Stimulated activated CD4-positive, alpha-beta T cell treated with anti-CD3 and anti-CD28 coated beads, Interleukin-2, amount 100 ng/mL, for 4 hours (primary cell): ENCODE measurements around the gene CCDC102A.
"Not testable (repeated sequence)": the region's sequence is repeated elsewhere in the genome, so short reads cannot be mapped to it uniquely, and the experiment has no call there.

Experiments used
- DNase-seq: peaks from one replicate; pipeline ENCODE4 v3.0.0-alpha.2; 2020; ENCODE audit warnings: low read depth

The CCDC102A gene

DNA sequence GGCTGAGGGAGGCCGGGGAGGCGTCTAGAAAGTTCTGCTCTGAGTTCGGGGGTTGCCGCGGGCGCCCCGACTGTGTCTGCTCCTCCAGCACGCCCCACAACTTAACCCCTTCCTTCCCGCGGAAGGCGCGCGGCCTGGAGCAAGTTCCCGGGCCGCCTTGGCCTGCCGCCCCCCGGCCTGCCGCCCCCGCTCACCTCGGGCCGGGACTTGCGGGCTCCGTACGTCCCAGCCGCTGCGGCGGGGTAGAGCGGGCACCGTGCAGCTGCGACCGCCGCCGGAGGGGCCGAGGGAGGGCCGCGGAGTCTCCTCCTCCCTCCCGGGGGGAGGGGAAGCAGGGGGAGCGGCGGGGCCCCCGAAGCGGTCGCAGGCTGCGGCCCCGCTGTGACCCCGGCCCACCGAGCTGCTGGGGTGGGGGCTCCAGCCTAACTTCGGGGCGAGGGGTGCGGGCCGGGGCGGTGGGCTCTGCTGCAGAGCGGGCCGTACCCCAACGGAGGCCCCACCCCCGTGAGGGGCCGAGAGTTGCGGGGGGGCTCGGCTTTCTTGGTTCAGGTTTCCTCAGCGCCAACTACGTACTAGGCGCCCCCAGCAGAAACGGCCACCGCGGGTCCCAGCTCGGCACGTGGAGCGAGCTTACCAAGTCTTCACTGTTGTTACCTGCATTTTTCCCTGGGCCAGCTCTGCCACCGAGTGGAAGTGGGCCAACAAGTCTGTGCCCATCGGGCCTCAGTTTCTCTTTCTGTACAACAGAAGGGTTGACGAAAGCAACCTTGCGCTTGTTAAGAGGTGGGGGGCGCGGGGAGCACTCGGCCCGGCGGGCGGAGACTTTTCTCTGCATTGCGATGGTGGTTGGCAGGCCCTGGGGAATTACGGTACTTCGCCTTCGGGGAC lies at the start of gene CCDC102A:
CCDC102A (minus strand) TSS at position 266 of the 888 bp plus-strand sequence. CDS start 7,394 bp downstream, outside the sequence.
- DNase-seq, result peak; percentile 22

DNA sequence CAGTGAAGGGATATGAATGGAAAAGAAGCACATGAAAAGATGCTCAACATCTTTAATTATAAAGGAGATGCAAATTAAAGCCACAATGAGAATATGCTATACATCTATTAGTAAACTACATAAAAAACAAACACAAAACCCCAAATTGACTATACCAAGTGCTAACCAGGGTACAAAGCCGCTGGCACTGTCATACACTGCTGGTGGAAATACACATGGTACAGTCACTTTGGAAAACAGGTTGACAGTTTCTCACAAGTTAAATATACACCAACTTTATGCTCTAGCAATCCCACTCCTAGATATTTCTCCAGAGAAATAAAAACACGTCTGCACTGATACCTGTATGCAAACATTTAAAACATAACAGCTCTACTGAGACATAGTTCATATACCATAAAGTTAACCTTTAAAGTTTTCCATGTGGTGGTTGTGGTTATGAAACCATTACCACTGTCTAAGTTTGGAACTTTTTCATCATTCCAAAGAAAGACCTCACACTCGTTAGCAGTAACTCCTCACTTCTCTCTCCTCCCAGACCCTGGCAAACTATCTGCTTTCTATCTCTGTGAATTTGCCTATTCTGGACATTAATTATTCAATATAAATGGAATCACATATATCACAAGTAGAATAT lies 48.8 kb upstream of the CCDC102A start:
- no peak for DNase-seq

DNA sequence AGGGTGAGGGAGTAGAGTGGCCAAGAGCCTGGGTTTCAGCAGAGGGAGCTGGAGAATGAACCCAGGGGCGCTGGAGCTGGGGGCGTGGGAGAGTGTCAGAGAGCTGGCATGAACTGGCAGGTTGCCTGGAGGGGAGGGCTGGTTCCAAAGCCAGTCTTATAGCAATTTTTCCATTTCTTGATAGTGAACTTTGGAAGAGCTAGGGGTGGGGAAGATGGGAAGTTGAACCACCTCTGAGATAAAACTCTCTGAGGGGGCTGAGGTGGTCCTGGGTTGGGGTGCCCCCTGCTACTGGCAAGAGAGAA lies 42.9 kb upstream of the CCDC102A start:
- no peak for DNase-seq

DNA sequence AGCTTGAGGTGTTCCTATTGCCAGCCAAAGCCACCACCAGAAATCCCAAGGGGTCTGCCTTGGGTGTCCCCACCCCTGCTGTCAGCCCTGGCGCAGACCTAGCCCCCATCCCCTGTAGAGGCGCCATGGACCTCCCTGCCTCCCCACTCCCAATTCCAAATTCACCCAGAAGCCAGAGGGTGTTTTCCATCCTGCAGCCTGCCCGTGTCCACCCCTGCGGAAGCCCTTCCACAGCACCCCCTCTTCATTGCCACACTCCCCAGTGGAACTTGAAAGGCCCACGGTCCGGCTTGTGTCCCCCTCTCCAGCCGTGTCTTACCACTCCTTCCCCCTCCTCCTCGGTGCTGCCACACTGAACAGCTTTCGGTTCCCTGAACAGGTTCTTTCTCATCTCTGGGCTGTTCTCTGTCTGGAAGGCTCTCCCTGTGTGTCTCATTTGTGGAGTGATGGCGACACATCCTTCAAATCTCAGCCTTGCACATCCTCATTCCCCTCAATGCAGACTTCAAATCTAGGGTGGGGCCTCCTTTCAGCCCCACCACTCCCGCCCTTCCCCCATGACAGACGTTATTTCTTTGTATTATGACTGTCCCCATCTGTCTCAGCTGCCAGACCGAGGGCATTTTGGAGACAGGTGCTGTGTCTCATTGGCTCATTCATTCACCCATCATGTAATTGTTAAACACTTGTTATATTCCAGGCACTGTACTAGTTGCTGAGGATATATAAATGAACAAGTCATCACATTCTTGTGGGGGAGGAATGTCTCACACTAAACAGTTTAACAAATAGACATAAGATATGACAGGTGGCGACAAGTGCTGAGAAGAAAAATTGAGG lies 42.4 kb upstream of the CCDC102A start:
- no peak for DNase-seq

DNA sequence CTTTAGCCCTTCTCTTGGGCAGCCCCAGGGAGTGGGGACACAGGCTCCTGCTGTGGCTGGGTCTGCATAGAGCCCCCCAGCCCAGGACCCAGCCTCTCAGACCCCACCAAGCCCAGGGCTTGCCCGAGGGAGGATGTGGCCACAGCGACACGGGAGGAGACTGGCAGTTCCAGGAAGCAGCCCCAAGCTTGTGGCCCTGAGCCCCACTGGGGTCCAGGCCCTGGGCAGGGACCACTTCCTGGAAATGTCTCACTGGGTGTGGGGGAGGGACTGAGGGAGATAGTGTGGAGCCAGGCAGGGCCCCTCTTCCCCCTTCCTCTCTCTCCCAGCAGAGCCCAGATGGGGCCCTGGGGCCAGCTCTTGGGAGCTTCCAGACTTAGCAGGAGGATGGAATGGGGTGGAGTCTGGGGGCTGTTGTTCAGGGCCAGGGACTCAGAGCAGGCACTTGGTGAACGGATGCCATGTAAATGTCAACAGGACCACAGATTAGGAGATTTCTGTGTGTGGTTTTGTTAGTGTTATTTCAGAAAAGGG lies 41.4 kb upstream of the CCDC102A start:
- no peak for DNase-seq

DNA sequence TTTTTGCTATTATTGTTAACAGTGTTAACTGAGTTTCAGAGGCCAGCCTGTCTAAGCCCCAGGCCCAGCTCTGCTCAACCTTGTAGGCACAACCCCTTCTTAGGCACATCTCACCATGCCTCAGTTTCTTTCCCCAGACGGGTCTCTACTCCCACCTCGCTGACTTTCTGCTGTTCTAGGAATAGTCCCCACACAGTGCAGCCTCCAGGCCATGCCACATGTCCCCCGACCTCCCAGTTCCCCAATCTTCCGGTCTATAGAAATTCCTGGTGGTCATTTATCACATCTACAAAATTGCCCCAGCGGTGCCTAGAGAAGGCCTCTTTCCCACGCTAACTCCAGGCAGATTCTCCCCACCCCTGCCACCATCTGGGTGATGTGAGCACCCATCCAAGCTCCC lies 40.8 kb upstream of the CCDC102A start:
- no peak for DNase-seq

DNA sequence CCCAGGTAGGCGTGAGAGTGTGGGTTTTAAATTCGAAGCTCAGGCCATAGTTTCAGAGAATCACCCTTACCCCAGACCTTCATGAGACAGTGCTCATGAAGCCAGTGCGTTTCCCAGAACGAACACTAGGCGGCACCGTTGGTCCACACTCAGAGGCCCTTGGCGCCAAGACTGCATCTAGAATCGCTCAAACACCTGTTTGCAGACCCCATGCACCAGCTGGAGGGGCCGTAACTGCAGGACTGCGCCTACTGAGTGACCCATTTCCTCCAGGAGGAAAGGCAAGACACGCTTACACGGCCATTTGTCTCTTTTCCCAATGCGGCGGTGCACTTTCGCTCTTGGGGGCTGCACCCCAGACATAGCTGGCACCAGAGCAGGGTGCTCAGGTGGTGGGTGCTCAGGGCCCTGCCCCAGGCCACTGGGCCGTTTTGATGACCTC lies 40.1 kb upstream of the CCDC102A start:
- DNase-seq, result peak; percentile 61

DNA sequence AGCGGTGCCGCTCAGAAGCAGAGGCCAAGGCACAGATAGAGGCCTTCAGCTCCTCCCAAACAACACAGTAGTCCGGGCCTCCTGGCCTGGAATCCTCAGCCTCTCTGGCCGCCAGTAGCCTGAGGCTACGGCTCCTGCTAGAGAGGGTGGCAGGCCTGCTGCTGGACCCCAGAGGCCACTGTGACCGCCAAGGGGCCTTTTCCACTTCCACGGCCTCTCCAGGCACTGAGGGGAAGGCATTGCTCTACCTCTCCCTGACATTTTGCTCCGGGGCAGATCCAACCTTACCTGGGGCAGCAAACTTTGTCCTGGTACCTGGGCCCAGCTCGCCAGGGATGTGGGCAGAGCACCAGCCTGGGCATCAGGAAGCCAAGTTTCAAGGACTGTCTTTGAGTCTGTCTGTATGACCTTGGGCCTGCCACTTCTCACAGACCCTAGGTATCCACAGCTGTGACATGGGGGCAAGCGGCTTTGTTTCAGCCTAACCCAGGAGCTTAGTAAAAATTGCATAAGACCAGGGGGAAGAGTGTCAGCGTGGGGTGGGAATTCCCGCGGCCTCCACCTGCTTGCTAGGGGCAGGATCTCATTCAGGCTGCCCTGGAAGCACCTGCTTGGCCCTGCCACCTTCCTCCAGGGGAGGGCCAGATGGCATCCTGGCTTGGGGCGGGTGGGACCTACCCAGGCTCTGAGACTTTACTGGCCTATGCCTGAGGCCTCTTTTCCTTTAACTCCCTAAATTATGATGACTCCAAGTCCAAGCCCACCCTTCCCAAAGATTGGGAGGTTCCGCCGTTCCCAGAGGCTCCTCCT lies 39.3 kb upstream of the CCDC102A start:
- no peak for DNase-seq

DNA sequence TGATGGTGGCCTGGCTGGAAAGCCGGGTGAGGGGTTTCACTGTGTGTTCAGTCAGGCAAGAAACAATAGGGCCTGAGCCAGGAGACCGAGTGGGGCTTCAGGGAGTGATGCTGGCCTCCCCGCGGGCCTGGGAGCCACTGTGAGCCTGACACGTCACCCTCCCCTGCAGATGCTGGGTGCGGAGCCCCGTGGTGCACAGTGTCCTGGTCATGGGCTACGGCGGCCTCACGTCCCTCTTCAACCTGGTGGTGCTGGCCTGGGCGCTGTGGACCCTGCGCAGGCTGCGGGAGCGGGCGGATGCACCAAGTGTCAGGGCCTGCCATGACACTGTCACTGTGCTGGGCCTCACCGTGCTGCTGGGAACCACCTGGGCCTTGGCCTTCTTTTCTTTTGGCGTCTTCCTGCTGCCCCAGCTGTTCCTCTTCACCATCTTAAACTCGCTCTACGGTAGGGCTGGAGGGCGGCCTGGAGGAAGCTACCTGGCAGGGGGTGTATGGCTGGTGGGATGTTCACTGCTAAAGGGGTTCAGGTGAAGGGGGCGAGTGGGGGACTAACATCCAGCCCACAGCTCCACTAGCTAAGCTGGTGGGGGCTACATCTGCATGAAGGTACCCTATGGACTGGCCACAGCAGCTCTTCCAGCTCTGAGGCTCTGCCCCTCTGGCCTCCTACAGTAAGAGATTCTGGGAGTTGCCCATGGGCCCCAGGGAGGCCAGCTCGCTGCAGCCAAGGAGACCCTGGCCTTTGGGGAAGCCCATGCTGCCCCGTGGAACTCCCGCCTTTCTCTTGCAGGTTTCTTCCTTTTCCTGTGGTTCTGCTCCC lies 38.5 kb upstream of the CCDC102A start:
- DNase-seq, result no peak

DNA sequence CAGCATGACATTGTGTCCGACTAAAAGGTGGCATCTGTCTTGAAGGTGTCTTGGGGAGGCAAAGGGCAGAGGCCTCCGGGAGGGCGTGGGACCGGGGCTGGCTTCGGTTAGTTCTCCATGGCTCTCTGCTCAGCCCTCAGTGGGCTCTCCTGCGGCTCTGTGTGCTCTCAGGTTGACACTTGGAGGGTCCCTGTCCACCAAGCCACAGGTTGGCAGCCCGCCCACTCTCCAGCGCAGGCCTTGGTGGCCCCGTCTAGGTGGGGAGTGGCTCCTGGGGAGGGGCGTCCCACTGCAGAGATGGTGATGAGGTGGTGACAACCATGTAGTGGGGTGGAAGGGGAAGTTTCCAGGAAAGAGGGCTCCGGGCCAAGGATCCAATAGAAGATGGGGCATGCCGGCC lies 37.7 kb upstream of the CCDC102A start:
- DNase-seq, result no peak

DNA sequence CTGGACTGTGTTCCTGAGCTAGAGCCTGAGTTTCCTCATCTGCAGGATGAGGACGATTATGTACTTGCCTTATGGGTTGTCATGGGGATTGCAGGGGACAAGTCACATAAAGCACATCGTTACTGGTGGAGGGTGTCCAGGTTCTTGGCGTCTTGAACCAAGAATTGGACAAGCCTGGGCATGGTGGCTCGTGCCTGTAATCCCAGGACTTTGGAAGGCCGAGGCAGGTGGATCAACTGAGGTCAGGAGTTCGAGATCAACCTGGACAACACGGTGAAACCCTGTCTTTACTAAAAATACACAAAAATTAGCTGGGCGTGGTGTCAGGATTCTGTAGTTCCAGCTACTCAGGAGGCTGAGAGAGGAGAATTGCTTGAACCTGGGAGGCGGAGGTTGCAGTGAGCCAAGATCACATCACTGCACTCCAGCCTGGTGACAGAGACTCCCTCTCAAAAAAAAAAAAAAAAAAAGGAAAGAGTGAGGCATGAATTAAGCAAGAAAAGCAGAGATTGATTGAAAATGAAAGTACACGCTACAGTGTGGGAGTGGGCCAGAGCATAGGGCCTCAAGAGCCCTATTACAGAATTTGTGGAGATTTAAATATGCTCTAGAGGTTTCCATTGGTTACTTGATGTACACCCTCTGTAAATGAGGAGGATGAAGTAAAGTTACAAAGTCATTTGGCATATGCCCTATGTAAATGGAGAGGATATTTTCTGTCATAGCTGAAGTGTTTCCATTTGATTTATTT lies 36.8 kb upstream of the CCDC102A start:
- DNase-seq, result no peak

DNA sequence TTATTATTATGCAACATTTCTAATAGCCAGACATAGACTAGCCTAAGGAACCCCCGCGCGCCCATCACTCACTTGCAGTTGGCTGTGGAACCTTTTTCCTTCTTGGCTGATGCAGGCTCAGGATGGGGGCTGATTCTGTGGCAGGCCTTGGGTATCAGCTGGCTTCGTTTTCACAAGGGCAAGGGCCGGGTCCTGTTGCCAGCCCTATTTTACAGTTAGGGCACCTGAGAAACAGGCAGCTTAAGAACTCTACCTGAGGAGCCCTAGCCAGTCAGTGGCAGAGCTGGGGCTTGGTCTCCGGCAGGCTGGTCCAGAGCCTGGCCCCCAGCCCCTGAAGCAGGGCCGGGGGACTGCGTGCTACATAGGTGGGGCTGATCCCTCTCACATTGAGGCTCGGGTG lies 34.7 kb upstream of the CCDC102A start:
- no peak for DNase-seq

DNA sequence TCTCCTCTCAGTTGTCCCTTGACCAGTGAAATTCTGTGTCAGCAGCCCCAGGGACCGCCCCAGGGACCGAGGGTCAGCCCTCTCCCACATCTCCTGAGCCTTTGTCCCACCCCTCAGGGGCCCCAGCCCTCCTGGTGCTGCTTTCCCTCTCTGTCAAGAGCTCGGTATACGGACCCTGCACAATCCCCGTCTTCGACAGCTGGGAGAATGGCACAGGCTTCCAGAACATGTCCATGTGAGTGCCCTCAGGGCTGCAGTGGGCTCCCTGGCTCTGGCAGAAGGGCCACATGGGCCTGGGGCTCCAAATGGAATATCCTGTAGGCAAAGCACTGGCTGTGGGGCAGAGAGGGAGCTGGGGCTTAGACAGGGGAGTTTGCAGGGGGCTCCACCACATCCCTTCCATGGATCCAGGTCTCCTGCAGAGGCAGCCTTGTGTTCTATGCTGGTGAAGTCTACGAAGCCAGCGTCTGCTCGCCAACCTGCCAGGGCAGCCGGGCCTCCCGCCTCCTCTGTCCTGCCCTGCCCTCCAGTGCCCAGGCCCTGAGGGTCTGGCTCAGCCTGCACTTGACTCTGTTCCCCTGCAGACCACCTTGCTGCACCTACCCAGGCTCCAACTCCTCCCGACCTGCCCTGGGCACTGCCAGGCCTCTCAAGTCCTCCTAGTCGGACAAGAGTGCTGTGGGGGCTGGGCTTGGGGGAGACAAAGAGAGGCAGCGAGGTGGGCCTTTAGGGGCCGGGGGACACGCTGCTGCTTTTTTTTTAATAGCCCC lies 34.1 kb upstream of the CCDC102A start:
- no peak for DNase-seq

DNA sequence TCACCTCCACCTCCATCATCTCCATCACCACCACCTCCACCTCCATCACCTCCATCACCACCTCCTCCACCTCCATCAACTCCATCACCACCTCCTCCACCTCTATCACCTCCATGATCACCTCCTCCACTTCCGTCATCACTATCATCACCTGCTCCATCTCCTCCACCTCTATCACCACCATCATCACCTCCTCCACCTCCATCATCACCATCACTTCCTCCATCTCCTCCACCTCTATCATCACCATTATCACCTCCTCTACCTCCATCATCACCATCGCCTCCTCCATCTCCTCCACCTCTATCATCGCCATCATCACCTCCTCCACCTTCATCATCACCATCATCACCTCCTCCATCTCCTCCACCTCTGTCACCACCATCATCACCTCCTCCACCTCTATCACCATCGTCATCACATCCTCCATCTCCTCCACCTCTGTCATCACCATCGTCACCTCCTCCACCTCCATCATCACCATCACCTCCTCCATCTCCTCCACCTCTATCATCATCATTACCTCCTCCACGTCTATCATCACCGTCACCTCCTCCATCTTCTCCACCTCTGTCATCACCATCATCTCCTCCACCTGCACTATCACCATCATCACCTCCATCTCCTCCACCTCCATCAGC lies 33.1 kb upstream of the CCDC102A start:
- no peak for DNase-seq

DNA sequence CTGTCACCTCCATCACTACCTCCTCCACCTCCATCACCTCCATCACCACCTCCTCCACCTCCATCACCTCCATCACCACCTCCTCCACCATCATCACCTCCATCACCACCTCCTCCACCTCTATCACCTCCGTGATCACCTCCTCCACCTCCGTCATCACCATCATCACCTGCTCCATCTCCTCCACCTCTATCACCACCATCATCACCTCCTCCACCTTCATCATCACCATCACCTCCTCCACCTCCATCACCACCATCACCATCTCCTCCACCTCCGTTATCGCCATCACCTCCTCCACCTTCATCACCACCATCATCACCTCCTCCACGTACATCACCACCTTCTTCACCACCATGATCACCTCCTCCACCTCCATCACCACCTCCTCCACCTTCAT lies 32.4 kb upstream of the CCDC102A start:
- DNase-seq, result not testable (repeated sequence)

DNA sequence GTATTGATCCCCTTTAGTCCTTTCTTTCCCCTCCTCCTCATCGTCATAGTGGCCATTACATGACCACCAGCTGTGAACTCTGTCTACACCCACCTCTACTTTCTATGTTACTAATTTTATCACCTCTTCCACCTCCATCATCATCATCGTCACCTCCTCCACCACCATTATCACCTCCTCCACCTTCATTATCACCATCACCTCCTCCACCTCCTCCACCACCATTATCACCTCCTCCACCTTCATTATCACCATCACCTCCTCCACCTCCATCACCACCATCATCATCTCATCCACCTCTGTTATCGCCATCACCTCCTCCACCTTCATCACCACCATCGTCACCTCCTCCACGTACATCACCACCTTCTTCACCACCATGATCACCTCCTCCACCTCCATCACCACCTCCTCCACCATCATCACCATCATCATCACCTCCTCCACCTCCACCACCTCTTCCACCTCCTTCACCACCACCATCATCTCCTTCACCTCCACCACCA lies 31.9 kb upstream of the CCDC102A start:
- no peak for DNase-seq

DNA sequence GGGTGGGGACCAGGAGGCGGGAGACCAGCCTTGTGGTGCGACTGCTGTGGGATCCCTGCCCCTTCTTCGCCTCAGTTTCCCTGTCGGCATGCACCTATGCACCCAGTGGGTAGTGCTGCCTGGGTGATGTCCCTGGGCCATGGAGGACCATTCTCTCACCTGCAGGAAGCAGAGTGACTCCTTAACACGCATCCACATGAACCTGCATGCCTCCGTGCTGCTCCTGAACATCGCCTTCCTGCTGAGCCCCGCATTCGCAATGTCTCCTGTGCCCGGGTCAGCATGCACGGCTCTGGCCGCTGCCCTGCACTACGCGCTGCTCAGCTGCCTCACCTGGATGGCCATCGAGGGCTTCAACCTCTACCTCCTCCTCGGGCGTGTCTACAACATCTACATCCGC lies 31.3 kb upstream of the CCDC102A start:
- no peak for DNase-seq

DNA sequence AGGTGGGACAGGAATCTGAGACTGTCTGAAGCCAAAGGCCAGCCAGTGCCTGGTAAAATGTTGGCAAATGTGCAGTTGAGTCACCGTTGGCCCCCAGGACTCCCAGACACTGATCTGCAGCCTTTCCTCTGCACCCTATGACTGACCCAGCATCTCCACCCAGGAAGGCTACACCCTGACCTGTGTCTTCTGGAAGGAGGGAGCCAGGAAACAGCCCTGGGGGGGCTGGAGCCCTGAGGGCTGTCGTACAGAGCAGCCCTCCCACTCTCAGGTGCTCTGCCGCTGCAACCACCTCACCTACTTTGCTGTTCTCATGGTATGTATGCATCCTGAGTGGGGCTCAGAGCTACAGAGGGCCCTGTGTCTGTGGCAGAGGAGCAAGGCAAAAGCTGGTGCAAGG lies 30.1 kb upstream of the CCDC102A start:
- DNase-seq, result no peak
